ENCODE results near the gene ZNF532.
"Not testable (repeated sequence)": the region's sequence is repeated elsewhere in the genome, so short reads cannot be mapped to it uniquely, and the experiment has no call there.

ZNF532 gene

DNA sequence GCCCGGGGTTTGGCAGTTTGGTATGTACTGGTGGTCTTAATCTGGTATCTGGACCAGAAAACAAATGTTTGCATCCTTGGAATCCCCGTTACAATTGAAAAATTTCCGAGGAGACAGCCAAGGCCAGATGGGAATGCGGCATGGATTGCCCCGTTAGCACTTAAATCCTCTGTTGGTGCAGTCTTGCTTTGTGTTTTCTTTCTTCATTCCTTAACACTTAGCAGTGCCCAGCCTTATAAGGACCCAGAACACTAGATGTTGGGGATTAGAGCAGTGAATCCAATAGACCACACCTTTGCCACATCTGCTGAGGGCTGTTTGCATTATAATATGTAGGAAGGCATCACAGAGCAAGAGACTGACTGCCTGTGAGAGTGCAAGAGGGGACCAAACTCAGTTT lies 12.8 kb upstream of the ZNF532 start:
- DNase-seq: no peak

DNA sequence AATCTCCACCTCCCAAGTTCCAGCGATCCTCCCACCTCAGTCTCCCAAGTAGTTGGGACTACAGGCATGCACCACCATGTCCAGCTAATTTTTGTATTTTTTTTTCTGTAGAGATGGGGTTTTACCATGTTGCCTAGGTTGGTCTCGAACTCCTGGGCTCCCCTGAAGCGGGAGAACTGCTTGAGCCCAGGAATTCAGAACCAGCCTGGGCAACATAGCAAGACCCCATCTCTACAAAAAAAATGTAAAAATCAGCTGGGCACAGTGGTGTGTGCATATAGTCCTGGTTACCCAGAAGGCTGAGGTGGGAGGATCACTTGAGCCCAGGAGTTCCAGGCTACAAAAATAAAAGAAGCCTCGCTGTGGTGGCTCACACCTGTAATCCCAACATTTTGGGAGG lies 12.0 kb upstream of the ZNF532 start:
- DNase-seq: no peak

DNA sequence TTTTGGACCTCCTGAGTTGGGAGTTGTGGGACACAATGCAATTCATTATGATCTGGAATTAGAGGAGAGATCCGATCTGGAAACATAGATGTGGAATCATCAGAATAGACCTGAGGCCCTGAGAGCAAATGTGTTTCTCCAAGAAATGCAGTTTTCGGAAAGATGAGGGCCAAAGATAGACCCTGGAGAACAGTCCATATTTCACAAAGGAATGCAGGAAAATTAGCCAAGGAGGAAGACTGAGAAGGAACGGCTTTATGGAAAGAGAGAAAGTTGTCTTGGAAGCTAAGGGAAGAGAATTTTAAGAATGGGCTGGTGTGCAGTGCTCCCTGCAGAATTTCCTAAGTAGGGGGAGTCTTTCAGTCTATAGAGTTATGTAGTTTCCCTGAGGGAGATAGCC lies 11.1 kb upstream of the ZNF532 start:
- no peak for DNase-seq

DNA sequence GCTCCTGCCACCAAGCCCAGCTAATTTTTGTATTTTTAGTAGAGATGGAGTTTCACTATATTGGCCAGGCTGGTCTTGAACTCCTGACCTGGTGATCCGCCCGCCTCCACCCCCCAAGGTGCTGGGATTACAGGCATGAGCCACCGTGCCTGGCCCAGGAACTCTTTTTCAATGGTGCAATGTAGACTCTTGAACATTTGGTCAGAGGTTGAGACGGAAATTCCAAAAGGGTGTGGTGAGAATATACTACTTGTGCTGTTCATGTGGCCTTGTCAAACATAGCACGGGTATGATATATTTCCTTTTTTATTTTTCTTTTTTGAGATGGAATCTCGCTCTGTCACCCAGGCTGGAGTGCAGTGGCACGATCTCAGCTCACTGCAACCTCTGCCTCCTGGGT lies 9.2 kb upstream of the ZNF532 start:
- not testable (repeated sequence) for DNase-seq

DNA sequence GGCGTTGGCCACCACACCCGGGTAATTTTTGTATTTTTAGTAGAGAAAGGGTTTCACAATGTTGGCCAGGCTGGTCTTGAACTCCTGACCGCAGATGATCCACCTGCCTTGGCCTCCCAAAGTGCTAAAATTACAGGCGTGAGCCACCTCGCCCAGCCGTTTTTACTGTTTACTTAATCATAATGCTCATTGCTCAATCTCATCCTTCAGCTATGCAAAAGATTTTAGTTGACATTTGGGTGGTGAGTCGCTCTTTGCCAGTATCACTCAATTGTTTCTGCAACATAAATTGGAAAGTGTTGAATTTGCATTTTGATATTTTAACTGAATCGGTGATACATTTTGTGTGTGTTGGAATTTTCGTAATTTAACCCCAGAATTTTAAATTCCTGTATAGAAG lies 7.8 kb upstream of the ZNF532 start:
- DNase-seq: no peak

DNA sequence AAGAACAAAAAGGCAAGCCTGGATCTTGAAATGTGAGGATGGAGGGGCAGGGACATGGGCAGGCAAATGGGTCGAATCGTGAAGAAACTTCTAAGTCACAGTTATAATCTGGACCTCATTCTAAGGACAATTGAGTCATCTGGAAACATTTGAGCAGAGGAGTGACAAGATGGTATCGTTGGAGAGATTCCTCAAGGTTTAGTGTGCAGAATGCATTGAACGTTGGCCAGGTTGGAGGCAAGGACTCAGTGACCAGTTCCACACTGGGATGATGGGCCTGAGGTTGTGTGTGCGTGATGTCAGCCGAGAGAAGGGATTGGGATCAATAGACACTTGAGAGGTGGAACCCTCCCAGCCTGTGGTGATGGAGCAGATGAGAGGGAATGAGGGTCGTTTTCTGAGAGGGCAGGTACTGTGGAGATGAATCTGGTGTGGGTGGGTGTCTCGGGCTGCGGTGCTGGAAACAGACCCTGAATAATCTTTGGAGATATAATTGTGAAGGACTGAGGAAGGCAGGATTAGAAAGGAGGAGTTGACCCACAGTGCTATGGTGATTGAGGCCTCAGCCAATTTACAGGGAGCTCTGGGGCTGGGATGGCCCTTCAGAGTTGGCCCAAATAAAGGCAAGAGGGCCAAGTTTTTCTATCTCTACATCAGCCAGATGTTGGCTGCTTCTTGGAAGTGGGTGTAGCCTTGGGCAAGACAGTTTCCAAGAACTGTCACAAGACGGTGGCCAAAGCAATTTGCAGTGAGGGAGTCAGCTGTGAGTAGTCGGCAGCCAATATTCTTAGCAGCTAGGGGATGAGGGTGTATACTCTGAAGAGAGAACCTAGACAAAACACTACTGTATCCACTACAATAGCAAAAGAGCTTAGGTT lies 5.8 kb upstream of the ZNF532 start:
- no peak for DNase-seq

DNA sequence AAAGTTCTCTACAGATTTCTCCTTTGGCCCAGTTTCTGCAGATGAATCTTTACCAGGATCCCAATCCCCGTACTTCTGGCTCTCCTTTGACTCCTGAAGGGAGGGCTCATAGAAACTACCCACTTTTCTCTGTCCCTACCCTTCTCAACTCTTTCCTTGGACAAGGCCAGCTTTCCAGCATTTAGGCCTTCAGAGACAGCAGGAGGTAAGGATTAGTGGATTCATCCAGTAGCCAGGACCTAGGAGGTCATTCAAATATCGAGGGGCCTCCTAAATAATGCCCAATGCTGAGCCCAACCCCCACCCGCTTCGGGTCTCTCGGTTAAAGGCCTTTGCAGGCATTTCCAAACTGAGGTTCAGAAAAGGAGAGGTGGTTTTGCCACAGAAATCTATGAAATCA lies 4.8 kb upstream of the ZNF532 start:
- no peak for DNase-seq

DNA sequence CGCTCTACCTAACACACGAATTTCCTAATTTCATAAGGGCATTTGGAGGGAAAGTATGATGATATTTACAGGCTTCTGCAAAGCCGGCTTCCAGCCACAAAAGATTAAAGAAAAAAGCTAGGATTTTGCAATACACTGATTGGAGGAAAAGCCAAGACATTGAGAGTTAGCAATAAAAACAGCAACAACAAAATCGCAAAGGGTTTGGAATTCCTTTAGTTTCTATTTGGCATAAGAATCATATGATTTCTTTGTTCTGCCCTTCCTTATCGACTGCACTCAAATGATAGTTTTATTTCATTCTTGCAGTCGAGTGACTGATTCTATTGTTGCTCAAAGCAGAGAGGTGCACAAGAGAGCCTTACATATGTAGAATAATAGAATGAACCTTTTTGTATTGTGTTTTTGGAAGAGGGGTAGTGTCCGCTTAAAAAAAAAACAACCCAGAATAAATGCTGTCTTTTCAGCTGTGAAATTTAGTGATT lies 3.9 kb upstream of the ZNF532 start:
- DNase-seq: no peak

DNA sequence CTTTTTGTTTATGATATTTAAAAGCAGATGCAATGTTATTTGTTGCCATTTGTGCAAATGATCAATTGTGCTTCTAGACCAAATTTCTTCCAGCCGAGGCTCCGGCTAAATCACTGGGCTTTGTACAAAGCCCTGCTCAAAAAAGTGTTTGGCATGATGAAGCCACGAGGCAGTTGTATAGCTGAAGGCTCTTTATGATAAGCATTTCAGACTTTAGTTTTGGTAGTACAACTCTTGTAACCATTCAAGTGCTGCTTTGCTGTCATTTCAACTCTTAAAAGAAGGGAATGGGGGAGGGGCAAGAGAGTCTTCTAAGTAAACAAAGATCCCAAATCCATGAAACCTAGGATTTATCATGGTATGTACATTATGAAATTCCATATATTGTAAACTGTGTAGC lies 3.3 kb upstream of the ZNF532 start:
- no peak for DNase-seq

DNA sequence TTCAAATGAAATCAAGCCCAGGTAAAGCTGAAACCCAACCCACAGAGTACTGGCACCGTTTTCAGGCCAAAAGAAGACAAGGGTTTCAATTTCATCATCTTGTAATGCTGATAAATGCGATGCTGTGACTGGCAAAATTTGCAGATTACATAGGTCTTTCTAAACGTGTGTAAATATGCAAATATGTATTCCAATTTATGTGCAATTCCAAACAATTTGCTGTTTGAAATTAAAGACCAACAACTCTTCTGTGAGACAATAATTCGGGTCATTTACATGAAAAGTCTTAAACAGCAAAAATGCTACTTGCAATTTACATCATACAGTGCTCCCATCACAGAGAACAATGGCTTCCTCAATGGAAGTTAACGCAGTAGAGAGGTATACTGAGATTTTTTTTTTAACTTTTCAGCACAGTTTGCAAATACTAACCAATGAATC lies 2.8 kb upstream of the ZNF532 start:
- no peak for DNase-seq

DNA sequence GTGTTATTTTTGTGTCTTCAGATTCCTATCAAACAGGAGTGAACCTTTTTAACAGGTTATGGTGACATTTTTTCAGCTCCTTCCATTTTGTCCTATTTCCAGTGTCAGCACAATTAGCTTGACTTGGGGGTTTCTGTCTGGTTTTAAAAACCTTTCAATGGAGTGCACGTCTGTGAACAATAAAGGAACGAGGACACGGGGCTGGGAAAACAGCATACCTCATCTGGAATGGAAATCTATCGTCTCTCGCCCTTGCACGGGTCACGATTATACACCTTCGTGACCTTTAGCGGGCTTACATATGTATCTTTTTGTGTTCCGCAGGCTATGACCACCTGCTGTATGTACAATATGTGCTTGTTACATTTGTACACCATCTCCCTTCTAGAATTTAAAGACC lies 2.3 kb upstream of the ZNF532 start:
- DNase-seq: no peak

DNA sequence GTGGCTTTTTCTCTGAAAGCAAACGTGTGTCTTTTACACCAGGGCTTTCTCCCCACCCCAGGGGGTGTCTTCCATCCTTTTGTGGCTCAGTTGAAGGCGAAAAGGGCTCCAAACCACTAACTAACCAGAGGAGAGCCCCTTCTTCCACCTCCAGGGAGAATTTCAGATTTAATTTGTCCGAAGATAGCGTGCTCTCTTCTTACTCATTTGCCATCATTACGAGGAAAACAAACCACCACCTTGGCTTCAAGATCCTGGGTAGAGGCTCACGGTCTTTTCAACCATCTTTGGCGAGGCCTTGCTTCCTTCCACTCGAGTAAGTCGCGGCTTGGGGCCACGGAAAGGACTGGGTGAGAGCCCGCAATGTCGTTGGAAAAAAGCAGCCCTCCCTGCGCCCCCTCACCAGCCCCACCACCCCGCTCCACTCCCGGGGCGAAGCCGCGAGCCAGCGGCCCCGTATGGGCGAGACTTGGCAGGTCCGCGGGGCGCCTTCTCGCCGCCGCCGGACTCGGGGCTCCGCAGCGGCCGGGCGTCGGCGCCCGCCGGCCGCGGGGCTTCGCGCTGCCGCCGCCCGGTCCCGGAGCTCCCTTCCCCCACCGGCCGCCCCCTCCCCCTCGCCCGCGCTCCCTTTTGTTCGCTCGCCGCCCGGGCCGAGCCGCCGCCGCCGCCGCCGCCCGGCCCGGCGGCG lies 1.7 kb upstream of the ZNF532 start:
- DNase-seq: peak in 1 of 4 experiments; percentile 12

DNA sequence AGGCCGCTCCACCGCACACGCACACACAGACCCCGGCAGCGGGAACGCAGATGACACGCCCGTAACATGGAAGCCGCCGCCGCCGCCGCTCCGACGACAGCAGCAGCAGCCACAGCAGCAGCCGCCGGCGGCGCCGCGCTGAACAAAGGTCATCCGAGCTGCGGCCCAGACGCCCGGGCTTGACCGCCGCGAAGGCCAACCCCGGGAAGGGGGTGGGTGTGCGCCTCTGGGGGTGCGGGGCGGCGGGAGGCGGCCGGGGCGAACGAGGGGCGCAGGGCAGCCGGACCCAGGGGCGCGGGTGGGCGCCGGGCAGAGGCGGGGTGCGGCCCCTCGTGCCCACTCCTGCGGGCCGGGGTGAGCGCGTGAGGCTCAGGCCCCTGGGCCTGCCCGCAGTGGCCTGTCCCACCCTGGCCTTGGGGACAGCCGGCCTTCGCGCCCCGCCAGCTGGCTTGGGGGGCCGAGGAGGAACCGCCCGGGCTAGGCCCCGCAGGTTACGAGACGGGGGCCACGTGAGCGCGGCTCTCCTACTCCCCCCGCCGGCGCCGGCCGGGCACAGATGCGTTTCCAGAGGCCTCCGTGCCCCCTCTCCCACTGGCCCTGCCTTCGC lies 1.0 kb upstream of the ZNF532 start:
- DNase-seq: peak in 2 of 4 experiments; percentile 6 to 21

DNA sequence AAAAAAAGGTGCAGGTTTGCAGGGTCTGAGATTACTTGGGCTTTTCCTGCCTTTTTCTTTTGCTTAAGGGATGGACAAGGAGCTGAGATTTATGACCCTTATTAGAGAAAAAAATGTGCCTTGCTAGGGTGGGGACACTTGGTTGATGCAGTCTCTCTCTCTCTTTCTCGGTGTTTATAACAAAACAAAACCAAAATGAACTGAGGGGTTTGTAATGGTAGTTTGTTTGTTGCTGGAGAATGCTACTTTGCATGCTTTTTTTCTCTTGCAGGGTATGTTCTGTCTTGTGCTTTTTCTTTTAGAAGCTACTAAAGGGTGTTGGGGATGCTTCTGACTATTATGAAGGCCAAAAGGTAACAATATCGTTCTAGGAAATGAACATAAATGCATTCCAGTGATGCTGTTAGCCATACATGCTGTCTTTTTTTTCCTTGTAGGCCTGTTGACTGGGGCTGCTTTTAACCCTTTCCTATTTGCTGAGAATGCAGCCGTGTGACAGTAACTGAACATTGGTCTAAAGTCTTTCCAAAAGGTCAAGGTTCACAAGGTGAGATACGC lies 435 bp downstream of the ZNF532 start:
- no peak for DNase-seq

DNA sequence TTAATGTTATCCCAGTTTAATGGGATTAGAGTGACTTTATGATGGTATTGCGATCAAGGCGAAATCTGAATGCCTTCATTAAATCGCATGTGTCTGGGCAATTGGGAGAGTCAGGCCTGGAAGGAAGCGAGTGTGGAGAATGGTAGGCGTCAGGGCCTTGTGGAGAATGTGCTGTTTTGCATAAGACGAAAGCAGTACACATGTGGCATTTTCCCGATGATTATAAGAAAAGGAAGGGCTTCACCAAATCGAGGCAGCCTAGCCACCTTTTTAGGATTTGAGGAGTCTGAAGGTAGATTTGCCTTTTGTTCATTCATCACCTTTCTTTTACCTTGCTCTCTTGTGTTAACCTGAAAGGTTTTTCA lies 1.0 kb downstream of the ZNF532 start:
- no peak for DNase-seq

DNA sequence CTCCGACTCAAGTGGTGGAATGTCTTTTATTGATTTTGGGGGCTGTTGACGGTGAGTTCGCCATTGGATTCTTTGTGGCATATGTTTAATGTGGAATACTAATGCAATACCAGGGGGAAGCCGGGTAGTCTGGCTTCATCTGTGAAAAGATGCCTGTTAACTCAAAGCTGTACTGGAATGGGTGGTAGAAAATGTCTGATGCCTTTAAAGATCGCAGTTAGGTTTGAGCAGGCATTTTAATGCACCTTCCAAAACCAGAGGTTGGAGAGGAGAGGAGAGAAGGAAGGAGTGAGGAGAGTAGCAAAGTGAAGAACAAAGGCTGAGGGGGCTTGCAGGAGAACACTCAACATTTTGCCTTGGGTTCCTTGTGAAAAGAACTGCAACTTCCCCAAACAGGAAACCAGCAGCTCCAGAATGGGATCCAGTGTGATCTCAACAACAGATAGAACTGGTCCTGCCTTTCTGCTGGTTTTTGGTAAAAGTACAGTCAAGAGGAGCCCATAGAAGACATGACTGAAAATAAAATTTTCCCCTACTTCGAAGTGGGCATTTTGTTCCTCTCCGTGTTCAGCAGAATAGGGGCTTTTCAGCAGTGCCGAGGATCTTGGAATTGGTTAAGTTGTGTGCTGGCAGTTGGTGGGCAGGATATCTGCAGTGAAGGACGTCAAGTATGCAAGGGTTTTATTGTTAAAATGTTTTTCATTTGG lies 1.5 kb downstream of the ZNF532 start:
- no peak for DNase-seq

DNA sequence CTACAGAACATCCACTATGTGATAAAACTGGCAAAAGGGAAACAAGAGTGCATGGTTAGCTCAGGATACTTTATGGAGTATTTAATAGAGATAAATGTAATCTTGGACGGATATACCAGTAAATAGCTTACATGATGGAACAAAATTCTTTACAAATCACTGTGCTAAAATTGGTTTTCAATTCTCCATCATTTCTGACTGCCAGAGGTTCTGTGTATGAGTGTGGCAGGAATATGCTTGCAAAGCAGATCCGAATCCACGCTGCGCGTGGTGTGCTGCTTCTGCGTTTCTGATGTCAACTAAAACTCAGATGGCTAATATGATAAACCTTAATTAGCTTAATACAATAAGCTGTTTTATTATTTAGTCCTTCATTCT lies 2.1 kb downstream of the ZNF532 start:
- DNase-seq: no peak

DNA sequence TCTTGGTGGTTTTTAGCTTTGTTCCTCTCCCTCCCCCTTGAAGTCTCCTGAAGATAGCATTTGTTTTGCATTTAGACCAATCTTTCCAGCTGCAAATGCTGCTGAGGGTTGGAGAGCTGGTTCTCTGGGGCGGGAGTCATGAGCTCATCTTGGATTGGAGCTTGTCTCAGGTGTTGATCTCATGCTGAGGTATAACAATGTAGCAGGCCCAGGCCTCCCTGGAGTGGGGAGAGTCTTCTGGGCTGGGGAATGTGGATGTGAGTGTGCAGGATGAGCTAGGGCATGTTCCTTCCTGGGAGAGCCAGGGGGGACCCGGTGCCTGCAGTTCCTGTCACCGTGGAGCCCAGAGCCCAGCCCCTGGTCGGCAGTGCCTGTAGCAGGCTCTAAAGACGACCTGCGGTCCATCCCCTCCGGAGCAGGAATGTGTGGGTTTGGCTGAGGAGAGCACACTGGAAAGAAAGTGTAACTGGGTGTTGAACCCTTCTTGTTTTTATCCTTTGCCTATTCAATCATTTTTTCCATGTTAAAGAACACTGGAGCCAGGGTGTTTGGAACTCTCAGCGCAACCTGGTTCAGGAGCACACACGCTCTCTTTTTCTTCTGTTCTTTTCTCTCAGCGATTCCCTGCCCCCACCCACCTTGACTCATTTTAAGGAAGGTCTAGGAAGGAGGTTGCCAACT lies 2.7 kb downstream of the ZNF532 start:
- no peak for DNase-seq

DNA sequence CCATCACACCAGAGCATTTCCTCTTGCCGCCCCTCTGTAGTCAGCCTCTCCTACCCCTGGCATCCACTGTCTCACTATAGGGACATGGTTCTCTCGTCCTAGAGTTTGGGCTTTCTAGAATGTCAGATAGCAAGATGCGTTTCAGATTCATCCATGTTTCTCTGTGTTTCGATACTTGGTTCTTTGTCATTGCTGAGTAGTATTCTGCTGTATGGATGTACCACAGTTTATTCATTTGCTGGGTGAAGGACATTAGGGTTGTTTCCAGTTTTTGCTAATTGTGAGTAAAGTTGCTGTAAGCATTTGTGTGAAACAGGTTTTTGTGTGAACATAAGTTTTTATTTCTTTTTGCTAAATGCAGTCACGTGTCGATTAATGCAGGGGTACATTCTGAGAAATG lies 3.8 kb downstream of the ZNF532 start:
- DNase-seq: no peak

DNA sequence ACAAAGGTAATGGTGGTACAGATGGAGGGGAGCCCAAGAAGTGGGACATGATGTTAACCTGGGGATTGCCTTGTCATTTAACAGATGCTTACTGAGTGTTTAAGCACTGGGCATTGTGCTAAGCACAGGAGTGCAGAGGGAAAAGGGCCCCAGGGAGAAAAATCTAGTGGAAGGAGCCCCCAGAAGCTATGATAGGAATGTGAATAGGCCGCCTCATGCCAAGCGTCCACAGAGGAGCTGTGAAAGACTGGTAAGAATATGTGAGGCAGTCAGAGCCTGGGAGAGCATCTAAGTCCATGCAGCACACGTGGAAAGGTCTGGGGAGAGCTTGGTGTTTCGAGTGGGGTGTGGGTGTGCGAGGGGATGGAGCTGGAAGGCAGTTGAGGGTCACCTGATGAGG lies 5.5 kb downstream of the ZNF532 start:
- no peak for DNase-seq

DNA sequence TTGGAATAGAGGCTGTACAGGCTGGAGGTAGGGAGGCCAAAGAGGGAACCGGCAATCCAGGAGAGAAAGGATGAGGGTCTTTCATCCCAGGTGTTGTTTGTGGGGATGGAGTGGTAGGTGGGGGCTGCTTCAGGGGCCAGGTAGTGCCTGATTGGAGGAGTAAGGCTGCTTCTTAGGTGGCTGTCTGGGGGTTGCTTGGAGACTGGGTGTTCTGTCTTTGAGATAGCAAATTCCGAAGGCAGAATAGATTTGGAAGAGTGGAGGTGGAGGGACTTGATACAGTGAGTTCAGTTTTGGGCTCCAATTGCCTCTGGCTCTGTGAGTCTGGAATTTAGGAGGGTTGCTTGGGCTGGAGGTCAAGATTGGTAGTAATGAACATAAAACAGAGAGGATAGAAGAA lies 5.9 kb downstream of the ZNF532 start:
- DNase-seq: no peak
